ENCODE results near the gene ABCB1. TPM values are rescaled to one million over a fixed set of nuclear protein-coding genes. Genes with fewer than 3 reads are reported as not detected.

The ABCB1 gene
- total RNA-seq, 2 experiments from 2014 or later = 10.6 to 12.2 TPM

- intact Hi-C loops (cut with DNase I, micrococcal nuclease) = no loop called here
- ChIA-PET CTCF (no interaction called here), POLR2A (no interaction called here)
- Histone ChIP-seq H3K4me3 (ENCODE audit: low read length) (no peak overlapping the region), H3K36me3 (ENCODE audit: insufficient read depth, low read length) (no peaks in the 10 kb centered on the region), H3K27me3 (ENCODE audit: control insufficient read depth in 1 of 2, insufficient read depth in 2 of 2, low read length in 2 of 2) (no peaks in the 10 kb centered on the region), H3K27ac (ENCODE audit: low read depth in 1 of 2, low read length in 2 of 2) (no peak overlapping the region), H3K4me1 (ENCODE audit: insufficient read depth, low read length) (no peaks in the 10 kb centered on the region), H3K9me3 (ENCODE audit: control insufficient read depth in 1 of 2, insufficient read depth in 1 of 2, low read length in 2 of 2) (no peaks in the 10 kb centered on the region)
- ATAC-seq (ENCODE audit: poor library complexity) (no peak), DNase-seq (no peak)
- H3K4me1 Mint-ChIP-seq (ENCODE audit: low read depth) = no peaks in the 10 kb centered on the region
- H3K4me3 Mint-ChIP-seq = no peak overlapping the region
- no peak overlapping the region for H3K27ac Mint-ChIP-seq
- no peaks in the 10 kb centered on the region for H3K36me3 Mint-ChIP-seq (ENCODE audit: low read depth)
- peaks cover 5% of the 10 kb centered on the region for H3K9me3 Mint-ChIP-seq
- TF ChIP-seq, protein P1, sequence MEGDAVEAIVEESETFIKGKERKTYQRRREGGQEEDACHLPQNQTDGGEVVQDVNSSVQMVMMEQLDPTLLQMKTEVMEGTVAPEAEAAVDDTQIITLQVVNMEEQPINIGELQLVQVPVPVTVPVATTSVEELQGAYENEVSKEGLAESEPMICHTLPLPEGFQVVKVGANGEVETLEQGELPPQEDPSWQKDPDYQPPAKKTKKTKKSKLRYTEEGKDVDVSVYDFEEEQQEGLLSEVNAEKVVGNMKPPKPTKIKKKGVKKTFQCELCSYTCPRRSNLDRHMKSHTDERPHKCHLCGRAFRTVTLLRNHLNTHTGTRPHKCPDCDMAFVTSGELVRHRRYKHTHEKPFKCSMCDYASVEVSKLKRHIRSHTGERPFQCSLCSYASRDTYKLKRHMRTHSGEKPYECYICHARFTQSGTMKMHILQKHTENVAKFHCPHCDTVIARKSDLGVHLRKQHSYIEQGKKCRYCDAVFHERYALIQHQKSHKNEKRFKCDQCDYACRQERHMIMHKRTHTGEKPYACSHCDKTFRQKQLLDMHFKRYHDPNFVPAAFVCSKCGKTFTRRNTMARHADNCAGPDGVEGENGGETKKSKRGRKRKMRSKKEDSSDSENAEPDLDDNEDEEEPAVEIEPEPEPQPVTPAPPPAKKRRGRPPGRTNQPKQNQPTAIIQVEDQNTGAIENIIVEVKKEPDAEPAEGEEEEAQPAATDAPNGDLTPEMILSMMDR (IDR thresholded peaks at IDR 0.05) = no peak
- peaks cover 7% of the 10 kb centered on the region for H3K27me3 Mint-ChIP-seq
Measured at GRCh38 chr7:87635921-87636320, 35.2 kb upstream of the ABCB1 start.

GRCh38 chr7:87628780-87629569, 28.3 kb upstream of the ABCB1 start:
- peaks cover 16% of the 10 kb centered on the region for H3K27me3 Mint-ChIP-seq
- Histone ChIP-seq H3K27me3 (ENCODE audit: control insufficient read depth in 1 of 2, insufficient read depth in 2 of 2, low read length in 2 of 2) (peaks cover 8 to 11% of the 10 kb centered on the region in 2 experiments), H3K9me3 (ENCODE audit: control insufficient read depth in 1 of 2, insufficient read depth in 1 of 2, low read length in 2 of 2) (peaks cover 0 to 13% of the 10 kb centered on the region in 2 experiments), H3K27ac (ENCODE audit: low read depth in 1 of 2, low read length in 2 of 2) (no peak overlapping the region), H3K36me3 (ENCODE audit: insufficient read depth, low read length) (no peaks in the 10 kb centered on the region), H3K4me3 (ENCODE audit: low read length) (peak overlapping the region; percentile 69), H3K4me1 (ENCODE audit: insufficient read depth, low read length) (peaks cover 18% of the 10 kb centered on the region)
- H3K4me1 Mint-ChIP-seq (ENCODE audit: low read depth) = peaks cover 18% of the 10 kb centered on the region
- POLR2A ChIA-PET = interaction anchor here (0.6 to 3.7 kb wide), 6 partner anchors 29 to 408 kb away, joined by 3 to 33 read pairs (median 4); partner anchors contain the start of genes ABCB1 and ADAM22
- TF ChIP-seq, protein P1 (IDR thresholded peaks at IDR 0.05) = no peak
- DNase-seq (peak in 11 of 14 experiments; percentile 1 to 50 (median 15)), ATAC-seq (ENCODE audit: poor library complexity) (peak; percentile 28)
- no peaks in the 10 kb centered on the region for H3K36me3 Mint-ChIP-seq (ENCODE audit: low read depth)
- peak overlapping the region; percentile 78 for H3K27ac Mint-ChIP-seq
- intact Hi-C loops (cut with DNase I, micrococcal nuclease) = loop anchor here in 1 of 2 experiments (2.0 to 5.0 kb wide), 2 partner anchors 28 to 248 kb away; partner anchors contain the start of genes ABCB1, DBF4 and SLC25A40
- CTCF ChIA-PET = no interaction called here
- H3K4me3 Mint-ChIP-seq = peak overlapping the region; percentile 87
- no peaks in the 10 kb centered on the region for H3K9me3 Mint-ChIP-seq

DNA sequence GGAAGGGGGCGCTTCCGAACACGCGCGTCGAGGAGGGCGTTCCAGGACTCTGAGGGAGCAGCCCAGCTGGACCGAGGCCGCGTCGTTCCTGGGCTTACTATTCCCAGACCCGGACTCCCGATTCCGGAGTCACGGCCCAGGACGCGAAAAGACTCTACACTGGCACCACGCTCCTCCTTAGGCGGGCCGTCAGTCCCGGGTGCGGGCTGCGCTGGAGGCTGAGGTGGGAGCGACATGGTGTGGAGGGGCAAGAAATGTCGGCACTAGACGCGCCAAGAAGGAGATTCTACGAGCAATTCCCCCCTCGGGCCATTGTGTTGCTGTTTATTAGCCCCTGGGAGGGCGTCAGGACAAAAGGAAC, 26.9 kb upstream of the ABCB1 start:
- Histone ChIP-seq H3K4me3 (ENCODE audit: low read length) (peak overlapping the region; percentile 69), H3K27ac (ENCODE audit: low read depth in 1 of 2, low read length in 2 of 2) (no peak overlapping the region), H3K27me3 (ENCODE audit: control insufficient read depth in 1 of 2, insufficient read depth in 2 of 2, low read length in 2 of 2) (peaks cover 8 to 11% of the 10 kb centered on the region in 2 experiments), H3K36me3 (ENCODE audit: insufficient read depth, low read length) (no peaks in the 10 kb centered on the region), H3K4me1 (ENCODE audit: insufficient read depth, low read length) (peaks cover 18% of the 10 kb centered on the region), H3K9me3 (ENCODE audit: control insufficient read depth in 1 of 2, insufficient read depth in 1 of 2, low read length in 2 of 2) (peaks cover 0 to 13% of the 10 kb centered on the region in 2 experiments)
- H3K9me3 Mint-ChIP-seq = no peaks in the 10 kb centered on the region
- peaks cover 14% of the 10 kb centered on the region for H3K27me3 Mint-ChIP-seq
- ATAC-seq (ENCODE audit: poor library complexity) = peak; percentile 8
- peak in 3 of 14 experiments; percentile 6 to 13 (median 8) for DNase-seq
- peaks cover 18% of the 10 kb centered on the region for H3K4me1 Mint-ChIP-seq (ENCODE audit: low read depth)
- POLR2A ChIA-PET = interaction anchor here (0.5 to 3.7 kb wide), 4 partner anchors 28 to 307 kb away, joined by 3 to 33 read pairs (median 8); partner anchors contain the start of genes ABCB1 and ADAM22
- peak overlapping the region; percentile 87 for H3K4me3 Mint-ChIP-seq
- TF ChIP-seq, protein P1 (IDR thresholded peaks at IDR 0.05) = no peak
- CTCF ChIA-PET = no interaction called here
- H3K27ac Mint-ChIP-seq = peak overlapping the region; percentile 78
- intact Hi-C loops (cut with DNase I, micrococcal nuclease) = loop anchor here in 1 of 2 experiments (5.0 kb wide), 1 partner anchor 250 kb away; the partner anchor contains the start of genes DBF4 and SLC25A40
- no peaks in the 10 kb centered on the region for H3K36me3 Mint-ChIP-seq (ENCODE audit: low read depth)
